ENCODE data around the gene PITX2. TPM values are rescaled to one million over a fixed set of nuclear protein-coding genes. Genes with fewer than 3 reads are reported as not detected.
A peak's percentile ranks its signal among the peaks of the same experiment; 100 is the strongest.

The PITX2 gene
- total and polyA plus RNA-seq, 2 of the 8 experiments (the other 6 are each of a cell fraction or from before 2014, with no cell fraction given) = 0.09 to 0.67 TPM

DNA sequence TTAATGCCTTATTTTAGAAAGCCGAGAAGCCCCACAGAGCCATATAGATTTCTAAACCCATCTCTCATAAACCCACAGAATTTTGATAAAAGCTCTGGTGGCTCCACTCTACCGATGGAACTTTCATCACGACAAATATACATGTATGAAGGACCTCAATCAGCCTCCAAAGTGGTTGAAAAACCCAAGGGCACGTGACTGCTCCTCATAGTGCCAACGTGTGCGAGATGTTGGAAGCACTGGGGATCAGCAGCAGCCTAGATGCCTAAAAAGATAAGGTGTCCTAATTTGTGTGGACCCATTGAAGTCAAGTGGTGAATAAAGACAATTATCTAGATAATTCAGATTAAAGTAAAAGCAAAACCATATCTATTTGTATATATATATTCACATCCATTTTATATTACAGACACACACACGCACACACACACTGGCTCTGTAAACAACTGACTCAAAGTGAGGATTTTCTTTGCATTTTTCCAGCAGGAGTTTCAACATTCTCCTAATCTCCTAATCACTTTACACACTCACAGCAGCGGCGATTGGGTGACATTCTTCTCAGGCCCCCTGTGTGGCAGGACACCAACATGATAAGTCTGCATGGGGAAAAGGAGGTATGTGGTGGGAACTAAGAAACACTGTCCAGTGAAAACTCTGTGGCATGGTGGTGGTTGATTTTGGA, 2.8 kb upstream of the PITX2 start:
- peaks cover 3 to 22% of the 10 kb centered on the region in 2 experiments for H4K20me1 ChIP-seq (replicated peaks in 1 of 2; ENCODE audit: control insufficient read depth in 1 of 2, insufficient read depth in 2 of 2, low read length in 2 of 2)
- DNase-seq (ENCODE audit: low read depth in 1 of 2, low spot score in 2 of 2) (no peak), FAIRE-seq (no peak)
- H3K79me2 ChIP-seq (ENCODE audit: control insufficient read depth in 1 of 2, insufficient read depth in 2 of 2, low read length in 2 of 2) = no peaks in the 10 kb centered on the region
- H3K56ac ChIP-seq (replicated peaks; ENCODE audit: insufficient read length, low read depth, low read length) = no peak overlapping the region
- TF ChIP-seq CTBP2 (IDR thresholded peaks at IDR 0.05; ENCODE audit: borderline replicate concordance, insufficient read depth, insufficient read length, low read length) = no peak
- TF ChIP-seq, protein P1, sequence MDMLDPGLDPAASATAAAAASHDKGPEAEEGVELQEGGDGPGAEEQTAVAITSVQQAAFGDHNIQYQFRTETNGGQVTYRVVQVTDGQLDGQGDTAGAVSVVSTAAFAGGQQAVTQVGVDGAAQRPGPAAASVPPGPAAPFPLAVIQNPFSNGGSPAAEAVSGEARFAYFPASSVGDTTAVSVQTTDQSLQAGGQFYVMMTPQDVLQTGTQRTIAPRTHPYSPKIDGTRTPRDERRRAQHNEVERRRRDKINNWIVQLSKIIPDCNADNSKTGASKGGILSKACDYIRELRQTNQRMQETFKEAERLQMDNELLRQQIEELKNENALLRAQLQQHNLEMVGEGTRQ (IDR thresholded peaks at IDR 0.05; ENCODE audit: low read length) = peak; percentile 38; the same call in 1 of the 2 replicates
- 12% methylated on average over 9 of the region's 9 CpGs; no CpG with 5 or more reads in 1 of the 2 experiments for WGBS, 2 experiments (ENCODE audit: extremely low coverage in 1 of 2, insufficient coverage in 1 of 2, insufficient read length in 1 of 2, insufficient replicate concordance in 2 of 2, low coverage in 1 of 2, low lambda C conversion rate in 2 of 2, missing lambda C conversion rate in 1 of 2)
- no peak overlapping the region for H2BK5ac ChIP-seq (ENCODE audit: low read depth, low read length)
- no peak overlapping the region for H3K27ac ChIP-seq (ENCODE audit: low read depth, low read length)
- no peaks in the 10 kb centered on the region for H3K9me3 ChIP-seq (ENCODE audit: insufficient read depth in 2 of 2, low read depth in 1 of 2, low read length in 1 of 2)
- no peak overlapping the region for H3K14ac ChIP-seq (ENCODE audit: insufficient read length)
- H2BK12ac ChIP-seq (ENCODE audit: low read depth, low read length) = no peak overlapping the region
- H2AFZ ChIP-seq (ENCODE audit: low read length) = no peak overlapping the region
- peaks cover 86 to 98% (median 95%) of the 10 kb centered on the region in 4 experiments for H3K27me3 ChIP-seq (replicated peaks in 1 of 4; ENCODE audit: control insufficient read depth in 3 of 4, extremely low read depth in 1 of 4, insufficient read depth in 3 of 4, low read length in 3 of 4)
- H2BK20ac ChIP-seq (ENCODE audit: low read length) = no peak overlapping the region
- no peak overlapping the region; a peak in 1 of 4 replicates for H3K4me2 ChIP-seq (ENCODE audit: insufficient read depth in 1 of 2, low read depth in 2 of 2, low read length in 2 of 2)
- H2AK5ac ChIP-seq (ENCODE audit: low read depth, low read length) = no peak overlapping the region
- peaks cover 0 to 2% (median 0%) of the 10 kb centered on the region in 4 experiments; a peak in 1 of 8 replicates for H3K36me3 ChIP-seq (ENCODE audit: control insufficient read depth in 2 of 4, insufficient read depth in 4 of 4, low read length in 3 of 4)
- H3K23me2 ChIP-seq (ENCODE audit: low read depth, low read length) = peaks cover 17% of the 10 kb centered on the region
- POLR2A ChIA-PET (ENCODE audit: partially characterized antibody) = no interaction called here
- H4K8ac ChIP-seq (ENCODE audit: extremely low read depth, insufficient read depth, low read length) = no peak overlapping the region
- no peak overlapping the region for H3K9ac ChIP-seq (replicated peaks in 1 of 4; ENCODE audit: extremely low read depth in 1 of 4, low read depth in 3 of 4, low read length in 3 of 4)
- H4K5ac ChIP-seq (ENCODE audit: insufficient read length, low read depth, low read length) = no peak overlapping the region
- H3K4ac ChIP-seq (replicated peaks; ENCODE audit: insufficient read length, low read depth, low read length) = no peak overlapping the region
- H3K79me1 ChIP-seq (ENCODE audit: low read depth, low read length) = no peaks in the 10 kb centered on the region
- no peak overlapping the region for H4K91ac ChIP-seq (replicated peaks; ENCODE audit: insufficient read length, low read length)
- CTCF ChIA-PET (ENCODE audit: partially characterized antibody) = interaction anchor here (3.5 kb wide), 1 partner anchor 8 kb away, joined by 17 read pairs; no protein-coding TSS in a partner anchor
- H3K23ac ChIP-seq (ENCODE audit: insufficient read length) = no peak overlapping the region
- H3K4me1 ChIP-seq (replicated peaks in 1 of 4; ENCODE audit: control insufficient read depth in 3 of 4, insufficient read depth in 4 of 4, low read length in 3 of 4) = peaks cover 0 to 24% (median 19%) of the 10 kb centered on the region in 4 experiments; a peak in 6 of 7 replicates
- no peak overlapping the region for H3K4me3 ChIP-seq (ENCODE audit: extremely low read depth in 1 of 4, insufficient read depth in 2 of 4, low read depth in 3 of 4, low read length in 4 of 4)
- no peak overlapping the region for H2BK120ac ChIP-seq (replicated peaks; ENCODE audit: low read depth, low read length)
- H3K18ac ChIP-seq (ENCODE audit: extremely low read depth, low read length) = no peak overlapping the region
- H2BK15ac ChIP-seq (ENCODE audit: low read length) = no peak overlapping the region
